ENCODE data around the gene TMBIM4.
"Not testable (repeated sequence)": the region's sequence is repeated elsewhere in the genome, so short reads cannot be mapped to it uniquely, and the experiment has no call there.

Gene TMBIM4

GRCh38 chr12:66182956-66183355, 13.2 kb upstream of the TMBIM4 start:
- TF ChIP-seq CTCF (conservative IDR thresholded peaks at IDR 0.05; ENCODE audit: low read depth, low read length), result no peak
- DNase-seq (ENCODE audit: low read depth), result no peak
- no peak overlapping the region for H3K4me3 ChIP-seq (ENCODE audit: low read depth, low read length)

GRCh38 chr12:66176105-66176900, 6.5 kb upstream of the TMBIM4 start:
- peak; percentile 55 for DNase-seq (ENCODE audit: low read depth)
- no peak for TF ChIP-seq CTCF (conservative IDR thresholded peaks at IDR 0.05; ENCODE audit: low read depth, low read length)

GRCh38 chr12:66174391-66175325, 4.9 kb upstream of the TMBIM4 start:
- not testable (repeated sequence) for H3K4me3 ChIP-seq (ENCODE audit: low read depth, low read length); DNase-seq (ENCODE audit: low read depth)

More at GRCh38 chr12:66176105-66176900, 6.5 kb upstream of the TMBIM4 start:
- no peak overlapping the region for H3K4me3 ChIP-seq (ENCODE audit: low read depth, low read length)

- H3K4me3 ChIP-seq (ENCODE audit: low read depth, low read length), result no peak overlapping the region
- TF ChIP-seq CTCF (conservative IDR thresholded peaks at IDR 0.05; ENCODE audit: low read depth, low read length), result no peak
- no peak for DNase-seq (ENCODE audit: low read depth)
Observed at GRCh38 chr12:66170606-66171005, 810 bp upstream of the TMBIM4 start.

- DNase-seq (ENCODE audit: low read depth), result no peak
- H3K4me3 ChIP-seq (ENCODE audit: low read depth, low read length), result peak overlapping the region; percentile 90
- TF ChIP-seq CTCF (conservative IDR thresholded peaks at IDR 0.05; ENCODE audit: low read depth, low read length), result no peak
Observed at GRCh38 chr12:66168410-66168809, 1.4 kb downstream of the TMBIM4 start.

- no peak overlapping the region for H3K4me3 ChIP-seq (ENCODE audit: low read depth, low read length)
- DNase-seq (ENCODE audit: low read depth), result no peak
- no peak for TF ChIP-seq CTCF (conservative IDR thresholded peaks at IDR 0.05; ENCODE audit: low read depth, low read length)
Observed at GRCh38 chr12:66166561-66166960, 3.2 kb downstream of the TMBIM4 start.

GRCh38 chr12:66165141-66165540, 4.7 kb downstream of the TMBIM4 start:
- TF ChIP-seq CTCF (conservative IDR thresholded peaks at IDR 0.05; ENCODE audit: low read depth, low read length), result no peak

More at GRCh38 chr12:66165141-66165540, 4.7 kb downstream of the TMBIM4 start:
- H3K4me3 ChIP-seq (ENCODE audit: low read depth, low read length), result no peak overlapping the region
- DNase-seq (ENCODE audit: low read depth), result no peak
